ENCODE results near the gene EDNRA.

Gene EDNRA

GRCh38 chr4:147498031-147498660 lies 17.2 kb downstream of the EDNRA start:
- DNase-seq (ENCODE audit: low spot score) = no peak

DNA sequence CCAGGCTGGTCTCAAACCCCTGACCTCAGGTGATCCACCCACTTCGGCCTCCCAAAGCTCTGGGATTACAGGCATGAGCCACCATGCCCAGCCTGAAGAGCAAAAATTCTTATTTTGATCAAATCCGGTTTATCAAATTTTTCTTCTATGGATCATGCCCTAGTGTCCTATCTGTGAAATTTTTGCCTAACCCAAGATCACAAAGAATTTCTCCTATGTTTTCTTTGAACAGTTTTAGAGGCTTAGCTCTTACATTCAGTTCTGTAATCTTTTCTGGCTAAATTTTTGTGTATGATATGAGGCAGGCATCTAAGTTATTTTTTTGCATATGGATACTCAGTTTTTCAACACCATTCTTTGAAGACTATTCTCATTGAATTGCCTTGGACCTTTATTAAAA lies 27.4 kb downstream of the EDNRA start:
- DNase-seq (ENCODE audit: low spot score) = no peak

- no peak for DNase-seq (ENCODE audit: low spot score)
Measured at GRCh38 chr4:147509386-147509785, 28.5 kb downstream of the EDNRA start.

DNA sequence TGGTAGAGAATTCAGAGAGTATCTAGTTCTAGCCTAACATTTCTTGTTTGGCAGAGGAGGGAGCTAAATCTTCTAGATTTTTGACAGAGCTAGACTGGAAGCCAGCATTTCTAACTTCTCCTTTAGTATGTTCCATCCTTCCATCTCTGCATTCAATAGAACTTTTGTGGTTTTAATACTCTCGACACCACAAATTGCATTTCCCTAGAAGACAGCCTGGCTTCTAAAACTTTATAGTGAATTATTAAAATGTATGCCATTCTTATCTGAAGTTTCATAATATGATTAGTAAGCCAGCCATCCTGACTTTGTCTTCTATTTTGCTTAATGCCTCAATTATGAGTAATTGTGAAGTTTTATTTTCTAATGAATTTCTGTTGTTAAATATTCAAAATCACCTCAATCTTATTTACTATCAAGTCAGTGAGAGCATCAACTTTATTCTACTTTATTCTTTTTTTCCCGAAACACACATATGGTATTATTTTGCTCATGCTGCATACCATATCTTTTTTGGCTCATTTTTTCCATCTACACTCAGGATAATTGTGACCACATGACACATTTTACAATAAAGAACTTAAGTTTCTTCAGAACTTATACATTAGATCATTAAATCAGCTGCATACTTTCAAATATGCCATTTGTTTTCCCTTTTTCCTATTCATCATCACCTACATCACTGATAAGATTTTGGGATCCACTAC lies 30.2 kb downstream of the EDNRA start:
- no peak for DNase-seq (ENCODE audit: low spot score)

- DNase-seq (ENCODE audit: low spot score) = no peak
Measured at GRCh38 chr4:147513091-147513490, 32.2 kb downstream of the EDNRA start.

- DNase-seq (ENCODE audit: low spot score) = no peak
Measured at GRCh38 chr4:147513952-147514351, 33.1 kb downstream of the EDNRA start.

DNA sequence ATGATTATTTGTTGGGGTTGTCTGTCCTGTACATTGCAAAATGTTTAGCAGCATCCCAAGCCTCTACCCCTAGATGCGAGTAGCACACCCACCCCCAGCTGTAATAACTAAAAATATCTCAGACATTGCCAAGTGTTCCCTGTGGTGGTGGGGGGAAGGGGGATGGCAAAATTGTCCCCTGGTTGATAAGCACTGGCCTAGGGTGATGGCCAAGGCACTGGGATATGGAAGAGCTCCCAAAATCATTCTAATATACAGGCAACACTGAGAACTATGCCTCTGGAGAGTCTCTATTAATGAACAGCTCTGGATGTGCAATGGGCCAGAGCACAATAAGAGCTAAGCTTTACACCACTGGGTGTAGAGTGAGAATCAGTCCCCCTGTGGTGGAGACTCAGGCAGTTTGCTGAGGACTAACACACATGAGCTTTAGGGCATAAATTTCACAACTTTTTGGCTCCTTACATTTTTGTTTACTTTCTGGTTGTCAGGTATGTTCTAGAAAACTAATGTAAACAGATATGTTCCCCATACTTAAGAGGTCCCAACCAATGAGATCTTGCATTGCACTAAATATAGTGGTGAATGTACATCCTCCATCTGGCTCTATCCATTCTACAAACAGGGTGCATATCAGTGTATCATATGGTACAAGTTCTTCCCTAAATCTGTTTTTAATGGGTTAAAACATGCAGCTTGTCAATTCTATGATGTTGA lies 34.5 kb downstream of the EDNRA start:
- DNase-seq (ENCODE audit: low spot score) = no peak

- DNase-seq (ENCODE audit: low spot score) = no peak
Measured at GRCh38 chr4:147516133-147516532, 35.2 kb downstream of the EDNRA start.

- no peak for DNase-seq (ENCODE audit: low spot score)
Measured at GRCh38 chr4:147518086-147518485, 37.2 kb downstream of the EDNRA start.

DNA sequence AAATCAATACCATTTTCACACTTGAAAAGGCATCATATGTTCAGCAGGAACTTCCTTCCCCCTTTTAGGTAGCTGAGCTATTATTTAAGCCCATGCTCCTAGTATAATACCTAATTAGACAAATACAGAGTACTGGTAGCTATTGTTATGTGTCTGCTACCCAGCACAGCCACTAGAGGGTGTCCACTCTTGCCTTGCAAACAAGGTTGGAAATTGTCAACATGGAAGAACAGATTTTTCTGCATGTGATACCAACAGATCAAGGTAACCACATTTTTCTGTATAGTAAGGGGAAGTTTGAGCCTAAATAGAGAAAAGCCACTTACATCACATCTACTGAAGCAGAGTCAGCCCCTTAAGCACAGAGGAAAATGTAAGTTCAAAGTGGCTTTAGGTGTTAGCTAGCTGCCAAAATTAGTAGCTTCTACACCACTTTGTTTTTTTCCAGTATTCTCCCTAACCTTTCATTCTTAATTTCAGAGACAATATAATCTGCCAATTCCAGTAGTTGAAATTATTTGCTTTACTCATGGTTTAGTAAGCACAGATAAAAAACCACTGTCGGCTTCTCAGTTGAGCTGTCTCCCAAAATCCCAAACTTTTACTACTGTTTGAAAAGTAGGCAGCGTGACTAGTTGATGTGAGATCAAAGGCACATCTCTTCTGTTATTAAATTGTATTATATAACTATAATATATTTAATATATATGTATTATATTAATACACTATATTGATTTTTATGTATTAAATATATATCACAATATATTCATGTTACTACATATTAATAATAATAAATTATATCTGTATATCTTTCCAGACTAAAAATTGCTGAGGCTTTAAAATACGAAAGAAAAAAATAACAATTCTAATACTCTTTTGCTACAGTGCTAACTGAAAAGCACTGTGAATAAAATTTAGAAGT lies 38.2 kb downstream of the EDNRA start:
- peak; percentile 25 for DNase-seq (ENCODE audit: low spot score)

GRCh38 chr4:147524601-147525000 lies 43.7 kb downstream of the EDNRA start:
- no peak for DNase-seq (ENCODE audit: low spot score)

DNA sequence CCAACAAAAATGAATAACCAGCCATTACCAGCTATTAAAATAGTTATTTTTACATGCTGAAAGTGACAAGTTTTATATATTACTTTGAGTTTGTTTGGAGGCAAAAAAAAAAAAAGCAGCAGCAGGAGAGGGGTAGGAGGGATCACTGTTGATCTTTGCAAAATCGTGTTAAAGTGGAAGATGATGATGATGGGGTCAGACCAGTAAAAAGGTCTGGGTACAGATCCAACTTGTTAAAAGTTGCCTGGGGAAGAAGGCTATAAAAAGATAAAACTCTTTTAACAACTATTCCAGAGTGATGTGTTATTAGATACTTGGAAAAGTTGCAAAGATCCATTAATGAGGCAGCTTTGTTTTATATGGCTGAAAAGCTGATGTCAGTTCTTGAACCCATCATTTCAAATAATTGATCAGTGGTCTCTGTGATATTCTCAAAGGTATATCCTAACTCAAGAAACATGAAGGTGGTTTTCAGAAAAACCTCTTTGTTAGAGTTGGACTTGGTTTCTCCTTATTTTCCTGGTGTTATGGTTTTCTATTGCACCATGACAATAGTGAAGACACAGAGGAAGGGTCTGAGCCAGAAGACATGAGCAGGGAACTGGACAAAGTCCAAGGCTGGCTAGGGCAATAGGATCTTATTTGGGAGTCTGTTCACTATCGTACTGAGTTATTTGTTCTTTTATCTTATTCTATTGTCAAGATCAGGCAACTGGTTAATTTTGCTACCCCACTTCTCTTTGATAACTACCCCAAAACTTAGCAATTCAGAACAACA lies 44.8 kb downstream of the EDNRA start:
- no peak for DNase-seq (ENCODE audit: low spot score)

GRCh38 chr4:147526272-147526654 lies 45.4 kb downstream of the EDNRA start:
- DNase-seq (ENCODE audit: low spot score) = no peak

DNA sequence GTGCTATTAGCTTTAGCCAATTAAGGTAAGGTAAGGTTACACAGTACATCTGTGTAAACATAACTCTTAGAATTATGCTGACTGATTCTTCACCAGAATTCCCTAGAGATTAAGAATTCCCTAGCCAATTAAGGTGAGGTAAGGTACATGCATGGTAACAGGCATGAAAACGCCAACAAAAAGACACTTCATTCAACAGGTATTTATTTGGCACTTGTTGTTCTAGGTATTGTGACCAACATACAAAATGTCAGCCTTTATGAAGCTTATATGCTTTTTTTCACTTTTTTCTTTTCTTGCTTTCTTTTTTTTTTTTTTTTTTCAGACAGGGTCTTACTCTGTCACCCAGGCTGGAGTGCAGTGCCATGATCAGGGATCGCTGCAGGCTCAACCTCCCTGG lies 47.2 kb downstream of the EDNRA start:
- DNase-seq (ENCODE audit: low spot score) = no peak

DNA sequence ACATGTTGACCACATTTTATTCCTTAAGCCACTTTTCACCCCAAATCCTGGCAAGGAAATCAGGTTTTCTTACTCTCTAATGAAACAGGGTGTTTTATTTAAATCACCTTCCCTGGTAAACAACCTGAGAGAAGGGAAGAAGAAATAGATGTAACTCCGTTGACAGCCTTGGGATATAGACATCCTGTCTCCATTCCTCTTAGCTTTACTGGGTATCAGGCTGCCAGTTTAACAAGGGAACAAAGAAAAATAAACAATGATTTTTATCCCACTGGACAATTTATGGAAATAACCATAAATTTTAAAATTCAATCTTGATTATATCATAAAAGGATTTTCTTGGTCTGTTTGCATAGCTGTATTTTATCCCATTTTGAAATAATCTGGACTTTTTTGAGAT lies 49.2 kb downstream of the EDNRA start:
- DNase-seq (ENCODE audit: low spot score) = no peak

GRCh38 chr4:147530723-147531122 lies 49.8 kb downstream of the EDNRA start:
- DNase-seq (ENCODE audit: low spot score) = no peak

GRCh38 chr4:147532896-147533295 lies 52.0 kb downstream of the EDNRA start:
- no peak for DNase-seq (ENCODE audit: low spot score)

DNA sequence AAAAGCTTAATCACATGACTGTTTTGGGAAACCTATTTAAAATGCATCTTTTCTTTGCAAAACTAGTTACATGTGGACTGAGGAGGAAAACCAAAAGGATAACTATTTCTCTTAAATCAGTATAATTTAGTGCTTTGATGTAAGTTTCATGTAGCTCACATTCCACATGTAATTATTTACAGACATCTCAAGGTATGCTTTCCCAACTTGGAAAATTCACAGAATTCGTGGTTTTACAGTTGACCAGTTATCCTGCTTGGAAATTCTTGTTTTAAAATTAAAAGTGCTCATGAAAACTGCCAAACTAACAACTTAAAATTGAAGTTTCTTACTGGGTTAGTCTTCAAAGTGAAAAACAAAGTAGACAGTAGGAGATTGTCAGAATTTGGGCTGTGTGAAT lies 52.4 kb downstream of the EDNRA start:
- DNase-seq (ENCODE audit: low spot score) = no peak

- no peak for DNase-seq (ENCODE audit: low spot score)
Measured at GRCh38 chr4:147535124-147535523, 54.2 kb downstream of the EDNRA start.

DNA sequence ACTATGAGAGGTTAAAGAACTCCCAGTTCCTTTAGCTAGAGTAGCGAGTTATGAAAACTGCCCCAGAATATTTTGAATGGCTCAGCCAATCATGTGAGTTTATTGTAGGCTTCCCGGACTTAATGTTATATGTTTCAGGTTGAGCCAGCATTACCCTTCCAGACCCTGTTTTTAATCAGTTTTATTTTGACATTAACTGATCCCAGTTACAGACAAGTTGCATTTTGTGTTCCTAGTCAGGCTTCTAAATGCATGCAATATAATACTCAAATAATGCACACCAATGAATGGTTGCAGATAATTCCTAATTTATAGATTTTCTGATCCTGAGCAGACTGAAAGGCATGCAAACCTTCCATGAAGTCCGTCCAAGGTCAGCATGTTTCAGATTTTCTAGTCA lies 57.8 kb downstream of the EDNRA start:
- DNase-seq (ENCODE audit: low spot score) = no peak

DNA sequence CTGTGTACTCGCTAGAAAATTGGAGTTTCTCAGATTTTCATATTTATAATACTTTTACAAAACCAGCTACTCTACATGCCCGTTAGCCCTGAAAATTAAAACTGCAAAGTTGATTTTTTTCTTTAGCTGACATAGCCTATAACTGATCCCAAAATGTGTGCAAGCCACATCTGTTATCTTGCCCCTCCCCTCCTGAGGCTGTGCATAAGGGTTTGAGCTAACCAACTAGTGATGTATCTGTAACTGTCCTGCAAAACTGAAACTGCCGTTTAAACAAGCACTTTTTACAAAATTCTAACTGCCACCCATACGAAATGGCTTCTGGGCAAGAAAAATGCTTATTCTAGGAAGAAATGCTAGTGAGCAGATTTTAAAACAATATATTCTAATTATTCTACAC lies 59.1 kb downstream of the EDNRA start:
- DNase-seq (ENCODE audit: low spot score) = no peak
